H4 (cell line): ENCODE data around the gene HDGF. TPM values are rescaled to one million over a fixed set of nuclear protein-coding genes. Genes with fewer than 3 reads are reported as not detected.
A peak's percentile ranks its signal among the peaks of the same experiment; 100 is the strongest.

Experiments
- DNase-seq: peaks from one replicate; pipeline ENCODE4 v3.0.0-alpha.2; 2015; ENCODE audit warnings: low spot score
- total RNA-seq: library from RNA; depleted of rRNA; stranded (reverse); fragments of >200 nt; shearing (Covaris generic); gene quantifications from 2 replicates; pipeline ENCODE4 v1.2.3, GENCODE V29; 2014

HDGF gene
- total RNA-seq, 1 experiment from 2014 or later = 168 TPM

DNA sequence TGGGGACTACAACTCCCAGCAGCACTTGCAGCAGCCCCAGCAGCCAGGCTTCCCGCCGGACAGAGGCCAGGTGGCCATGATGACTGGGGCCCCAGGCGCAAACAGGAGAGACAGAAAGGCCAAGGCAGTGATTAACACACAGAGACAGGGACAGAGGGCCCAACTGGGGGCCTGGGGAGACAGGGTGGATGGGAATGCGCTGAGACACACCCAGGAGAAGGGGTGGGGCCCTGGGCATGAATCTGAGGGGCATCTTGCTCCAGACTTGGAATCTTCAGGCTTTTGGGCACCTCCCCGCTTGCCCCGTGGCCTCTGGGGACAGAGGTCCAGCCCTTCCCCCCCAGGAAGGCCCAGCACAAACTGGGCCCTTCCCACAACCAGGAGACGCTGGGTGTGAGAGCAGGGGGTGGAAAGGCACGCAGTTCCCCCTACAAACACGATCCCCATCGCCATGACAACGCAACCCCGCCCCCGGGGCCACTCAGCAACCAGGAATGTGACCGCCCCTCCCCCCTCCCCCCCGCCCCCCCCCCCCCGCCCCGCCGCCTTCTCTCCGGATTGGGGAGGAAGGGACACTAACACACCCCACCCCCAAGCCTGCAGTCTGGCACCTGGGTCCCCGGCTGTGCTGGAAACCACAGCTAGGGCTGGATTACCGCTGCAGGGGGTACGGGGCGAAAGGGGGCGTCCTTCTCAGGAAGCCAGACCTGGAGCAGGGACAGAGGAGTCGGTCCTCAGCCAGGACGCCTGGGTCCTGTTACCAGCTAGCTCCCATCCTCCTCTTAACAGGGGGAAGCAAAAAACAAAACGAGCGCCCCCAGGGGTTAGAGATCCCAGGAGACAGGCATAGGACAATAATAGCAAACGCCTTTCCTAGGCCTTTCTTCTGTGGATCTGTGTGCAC, 4.5 kb downstream of the HDGF start:
- peak; percentile 88 for DNase-seq

DNA sequence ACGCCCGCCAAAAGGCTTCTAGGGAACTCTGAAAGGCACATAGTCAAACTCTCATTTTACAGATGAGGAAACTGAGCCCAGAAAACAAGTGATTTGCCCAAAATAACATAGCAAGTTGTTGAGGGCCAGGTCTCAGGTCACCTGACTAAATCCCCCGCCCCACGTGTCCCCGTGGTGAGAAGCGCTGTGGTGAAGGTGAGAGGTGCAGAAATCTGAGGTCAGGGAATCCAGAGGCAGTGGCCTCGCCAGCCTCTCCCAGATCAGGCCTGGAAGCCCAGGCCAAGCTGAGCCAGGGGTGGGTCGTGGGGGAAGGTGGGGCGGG, 5.1 kb downstream of the HDGF start:
- DNase-seq = no peak

DNA sequence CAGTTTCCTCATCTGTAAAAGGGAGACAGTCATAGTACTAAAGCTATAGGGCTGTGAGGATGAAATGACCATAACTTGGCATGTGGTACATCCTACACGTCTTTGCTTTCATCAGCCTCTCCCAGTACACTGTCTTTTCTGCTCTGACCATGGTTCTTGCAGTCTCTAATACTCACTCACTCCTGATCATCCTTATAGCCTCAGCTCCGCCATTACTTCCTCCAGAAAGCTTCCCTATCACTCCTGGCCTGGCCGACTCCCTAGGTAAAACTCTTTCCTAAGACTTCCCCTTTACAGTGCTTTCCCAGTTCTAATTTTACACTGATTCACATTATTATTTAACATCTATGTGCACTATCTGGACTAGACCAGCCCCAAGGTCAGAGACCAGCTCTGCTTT, 5.6 kb downstream of the HDGF start:
- no peak for DNase-seq

DNA sequence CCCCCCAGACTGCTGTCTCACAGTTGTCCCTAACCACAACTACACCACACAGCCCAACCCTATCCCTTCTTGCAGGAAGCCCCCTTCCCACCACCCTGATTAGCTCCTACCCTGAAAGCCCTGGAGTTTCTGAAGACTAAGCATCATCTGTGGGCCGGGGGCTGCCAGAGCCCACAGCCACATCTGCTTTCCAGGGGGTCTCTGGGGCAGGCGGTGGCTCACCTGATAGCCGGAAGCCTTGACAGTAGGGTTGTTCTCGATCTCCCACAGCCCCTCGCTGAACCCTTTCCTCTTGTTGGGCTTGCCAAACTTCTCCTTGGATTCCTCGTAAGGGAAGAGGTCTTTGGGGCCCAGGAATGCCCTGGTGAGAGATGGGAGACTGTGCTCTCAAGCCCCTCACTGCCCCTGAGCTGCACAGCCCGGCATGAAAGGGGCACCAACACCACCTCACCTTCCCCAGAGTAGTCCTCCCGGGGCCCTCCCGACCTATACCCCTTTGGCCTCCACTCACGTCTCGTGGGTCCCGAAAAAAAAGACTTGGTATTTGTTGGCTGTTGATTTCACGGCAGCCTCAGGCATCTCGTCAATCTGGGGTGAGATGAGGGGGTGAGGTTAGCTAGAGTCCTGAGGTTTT, 6.6 kb downstream of the HDGF start:
- DNase-seq = peak; percentile 3

DNA sequence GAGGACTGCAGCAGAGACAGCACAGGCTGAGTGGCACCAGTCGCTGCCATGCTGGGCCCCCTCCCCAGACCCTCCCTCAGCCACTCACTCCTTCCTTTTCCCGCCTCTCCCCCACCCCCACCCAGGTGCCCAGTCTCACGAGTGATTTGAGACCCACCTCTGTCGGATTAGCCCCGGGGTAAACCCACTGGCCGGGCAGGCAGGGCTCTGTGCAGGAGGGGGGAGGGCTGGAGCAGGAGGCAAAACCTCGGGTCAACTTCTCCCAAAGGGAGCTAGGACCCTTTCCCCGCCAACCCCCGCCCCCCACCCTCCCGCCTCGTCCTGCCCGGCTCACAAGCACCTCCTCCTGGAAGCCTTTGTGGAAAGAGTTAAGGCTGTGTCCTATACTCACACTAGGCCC, 7.1 kb downstream of the HDGF start:
- DNase-seq = no peak

DNA sequence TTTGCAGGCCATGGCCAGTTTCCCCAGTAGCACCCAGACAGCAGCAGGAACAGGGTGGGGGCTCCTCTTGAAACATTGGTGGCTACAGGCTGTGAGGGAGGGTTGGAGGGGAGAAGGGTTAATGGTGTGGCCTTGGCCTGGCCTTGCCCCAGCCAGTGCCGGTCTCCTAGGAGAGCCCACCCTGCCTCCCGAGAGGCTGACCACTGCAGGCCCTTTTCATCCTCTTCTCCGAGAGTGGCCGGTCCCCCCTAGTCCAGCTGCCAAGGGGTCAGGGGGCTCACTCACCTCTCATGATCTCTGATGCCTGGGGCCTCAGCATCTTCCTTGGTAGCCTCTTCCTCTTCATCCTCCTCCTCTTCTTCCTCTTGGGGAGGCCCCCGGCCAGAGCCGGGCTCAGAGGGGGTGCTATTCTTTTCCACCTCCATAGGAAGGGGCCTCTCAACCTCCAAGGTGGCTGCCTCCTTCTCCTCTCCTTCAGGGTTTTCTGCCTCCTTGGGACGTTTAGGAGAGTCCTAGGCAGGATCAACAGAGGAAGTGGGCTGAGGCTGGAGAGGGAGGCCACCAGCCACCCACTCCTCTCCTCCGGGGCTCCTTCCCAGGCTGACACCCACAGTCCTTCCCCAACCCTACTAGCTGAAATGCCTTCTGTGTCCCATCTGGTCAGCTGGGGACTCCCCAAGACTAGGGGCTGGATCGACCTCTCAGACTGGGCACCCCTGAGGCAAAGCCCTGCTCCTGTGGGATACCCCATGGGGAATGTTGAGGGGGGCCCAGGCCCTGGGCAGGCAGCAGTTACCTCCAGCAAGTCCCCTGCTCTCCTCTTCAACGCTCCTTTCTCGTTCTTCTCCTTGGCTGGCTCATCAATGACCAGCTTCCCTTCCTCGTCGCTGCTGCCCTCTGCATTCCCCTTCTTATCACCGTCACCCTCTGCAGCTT, 7.8 kb downstream of the HDGF start:
- peak; percentile 2 for DNase-seq

DNA sequence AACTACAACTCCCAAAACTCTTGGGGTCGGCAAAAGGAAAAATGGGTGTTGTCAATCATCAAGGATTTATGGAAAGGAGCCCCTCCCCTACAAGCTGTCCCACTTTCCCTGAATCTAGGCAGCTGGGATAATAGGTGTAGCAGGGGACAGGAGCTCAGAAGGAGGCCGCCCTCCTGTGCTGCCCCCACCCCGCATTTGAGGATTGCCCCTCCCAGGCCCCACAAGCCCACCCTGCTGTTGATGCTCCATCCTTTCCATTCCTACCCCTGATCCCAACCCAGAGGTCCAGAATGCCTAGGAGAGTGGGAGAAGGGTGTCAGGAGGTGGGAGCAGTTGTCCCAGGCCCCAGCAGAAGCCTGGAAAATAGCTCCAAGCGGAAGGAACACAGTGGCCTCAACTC, 8.7 kb downstream of the HDGF start:
- no peak for DNase-seq

DNA sequence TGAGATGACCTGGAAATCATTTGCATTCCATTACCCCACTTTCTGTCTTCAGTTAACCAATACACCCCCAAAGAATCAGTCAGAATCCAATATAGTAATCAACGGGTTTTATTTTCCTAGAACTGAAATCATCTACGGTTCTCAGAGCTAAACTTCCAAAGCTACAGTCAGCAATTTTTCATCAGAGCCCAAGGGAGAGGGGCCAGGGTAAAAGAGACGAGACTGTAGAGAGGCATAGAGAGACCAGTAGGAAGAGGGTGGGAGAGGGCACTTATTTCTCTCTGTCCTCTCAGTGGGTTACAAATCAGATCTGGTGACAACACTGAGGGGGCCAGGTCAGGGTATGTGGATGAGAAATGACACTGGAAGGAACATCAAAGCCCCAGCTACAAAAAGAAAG, 9.5 kb downstream of the HDGF start:
- DNase-seq = peak; percentile 2

DNA sequence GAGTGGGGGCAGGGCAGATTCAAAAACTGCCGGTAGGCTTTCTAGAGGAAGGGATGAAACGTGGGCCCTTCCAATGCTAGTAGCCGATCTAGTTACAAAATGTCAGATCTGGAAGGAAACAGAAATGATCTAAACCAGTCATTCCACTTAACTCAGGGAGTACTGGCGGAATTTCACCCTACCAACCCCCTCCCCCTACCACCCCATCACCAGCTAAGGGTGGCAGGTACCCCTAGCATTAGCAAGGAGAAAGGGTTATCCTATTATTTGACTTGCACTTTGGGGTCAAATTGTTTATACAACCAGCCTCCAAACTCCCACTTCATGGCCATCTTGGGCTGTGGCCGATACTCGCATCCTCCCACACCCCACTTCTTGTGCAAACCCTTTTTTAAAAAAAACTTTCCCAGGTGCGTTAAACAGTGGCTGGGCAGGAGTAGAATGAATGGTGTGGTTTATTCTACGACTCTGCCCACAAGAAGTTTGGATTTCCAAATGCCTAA, 9.9 kb downstream of the HDGF start:
- DNase-seq = no peak

DNA sequence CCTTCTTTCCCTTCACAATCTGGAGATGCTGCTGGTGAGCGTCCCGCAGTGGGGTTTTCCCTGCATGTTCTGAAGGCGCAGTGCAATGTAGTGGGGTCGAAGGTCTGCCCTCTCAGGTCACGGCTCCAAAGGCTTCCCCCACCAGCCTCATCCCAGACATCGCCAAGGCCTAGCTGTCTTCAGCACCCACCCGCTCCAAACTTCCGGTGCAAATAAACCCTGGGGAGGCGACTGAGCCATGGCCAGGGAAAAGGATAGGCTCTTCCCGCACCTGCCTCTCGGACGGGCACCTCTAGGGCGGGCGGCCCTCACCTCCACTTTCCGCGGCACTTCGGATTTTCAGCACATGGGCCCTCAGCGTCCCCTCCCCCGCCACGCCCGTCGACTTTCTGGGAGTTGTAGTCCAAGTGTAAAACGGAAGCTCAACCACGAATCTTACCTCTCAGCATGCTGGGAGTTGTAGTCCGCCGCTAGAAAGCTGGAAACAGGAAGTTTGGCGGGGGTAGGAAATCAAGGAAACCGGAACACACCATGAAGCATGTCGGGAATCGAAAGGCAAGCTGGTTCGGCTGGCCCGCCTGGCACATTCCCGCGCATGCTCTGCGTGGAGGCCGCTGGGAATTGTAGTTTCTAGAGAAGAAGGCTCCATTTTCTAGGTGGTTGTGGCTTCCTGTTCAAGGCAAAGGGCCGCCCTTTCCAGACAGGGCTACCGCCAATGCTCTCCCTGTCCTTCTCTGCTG, 10.6 kb downstream of the HDGF start, which contains the start of gene MRPL24:
Gene MRPL24, minus strand, starts transcription at position 348 of the 740 bp plus-strand sequence. CDS start 2,384 bp downstream, outside the sequence.
- DNase-seq = peak; percentile 99

DNA sequence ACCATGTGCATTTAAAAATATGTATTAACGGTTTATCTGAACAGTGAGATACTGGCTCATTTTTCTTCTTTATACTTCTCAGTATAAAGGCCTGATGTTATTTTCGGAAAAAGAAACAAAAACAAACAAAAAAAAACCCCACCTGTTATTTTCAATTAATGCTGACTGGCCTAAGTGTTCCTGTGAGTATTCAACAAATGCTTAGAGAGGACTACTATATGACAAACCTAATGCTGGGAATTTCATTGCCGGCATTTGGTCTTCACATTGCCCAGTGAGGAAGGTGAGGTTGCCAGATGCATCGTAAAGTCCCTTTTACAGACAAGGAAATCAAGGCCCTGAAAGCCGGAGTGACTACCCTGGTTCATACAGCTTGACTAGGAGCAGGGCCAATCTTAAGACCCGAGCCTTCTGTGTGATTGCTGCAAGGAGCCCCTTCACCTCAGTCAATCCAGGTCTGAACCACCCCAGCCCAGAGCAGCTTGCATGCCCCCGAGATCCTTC, 11.2 kb downstream of the HDGF start:
- peak; percentile 6 for DNase-seq

DNA sequence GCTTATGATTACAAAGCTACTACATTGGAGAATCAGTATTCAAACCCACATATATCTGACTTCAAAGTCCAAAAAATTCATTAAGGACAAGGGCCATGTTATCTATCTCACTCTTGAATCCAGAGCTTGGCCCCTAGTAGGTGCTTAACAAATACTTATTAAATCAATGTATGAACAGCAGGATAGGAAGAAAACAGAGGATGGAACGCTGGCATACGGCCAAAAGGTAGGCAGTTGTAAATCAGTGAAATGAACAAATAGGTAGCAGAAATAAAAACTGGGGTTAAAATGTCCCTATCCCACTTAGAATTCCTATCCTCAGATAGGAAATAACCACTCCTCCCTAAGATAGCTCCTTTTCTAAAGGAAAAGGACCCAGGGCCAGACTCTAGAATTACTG, 12.6 kb downstream of the HDGF start:
- DNase-seq = no peak

DNA sequence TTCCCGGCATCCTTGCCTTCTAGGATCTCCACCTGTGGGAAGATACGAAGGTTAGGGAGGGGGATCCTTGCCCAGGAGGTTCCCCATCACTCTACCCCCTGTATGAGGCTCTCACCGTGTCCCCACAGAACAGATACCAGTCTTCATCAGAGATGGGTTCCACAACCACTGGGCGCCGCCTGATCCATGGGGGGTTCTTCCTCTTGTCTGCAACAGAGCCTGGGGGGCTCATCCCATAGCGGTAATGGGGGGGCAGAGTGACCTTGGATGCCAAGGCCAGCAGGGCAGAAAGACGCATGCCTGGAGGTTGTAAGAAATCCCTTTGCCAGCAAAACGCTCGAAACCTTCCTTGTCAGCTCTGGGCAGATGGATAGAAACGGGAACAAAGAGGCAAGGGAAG, 13.1 kb downstream of the HDGF start:
- peak; percentile 1 for DNase-seq

DNA sequence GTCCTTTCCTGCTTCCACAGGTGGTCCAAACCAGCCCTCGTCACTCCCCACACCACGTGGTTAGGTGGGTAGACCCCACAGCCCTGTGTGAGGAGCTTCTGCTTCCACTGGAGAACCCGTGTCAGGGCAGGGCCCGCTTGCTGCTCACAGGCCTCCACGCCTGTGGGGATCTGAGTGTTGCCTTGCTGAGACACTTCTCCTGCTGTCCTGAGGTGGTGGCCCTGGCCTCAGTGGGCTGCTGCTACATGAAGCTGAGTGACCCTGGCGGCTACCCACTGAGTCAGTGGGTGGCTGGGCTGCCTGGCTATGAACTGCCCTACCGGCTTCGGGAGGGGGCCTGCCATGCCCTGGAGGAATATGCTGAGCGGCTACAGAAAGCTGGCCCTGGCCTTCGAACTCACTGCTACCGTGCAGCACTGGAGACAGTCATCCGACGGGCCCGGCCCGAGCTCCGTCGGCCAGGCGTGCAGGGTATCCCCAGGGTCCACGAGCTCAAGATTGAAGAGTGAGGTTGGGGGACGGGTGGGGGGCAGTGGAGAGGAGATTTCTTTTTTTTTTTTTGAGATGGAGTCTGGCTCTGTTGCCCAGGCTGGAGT, 17.4 kb downstream of the HDGF start:
- no peak for DNase-seq

DNA sequence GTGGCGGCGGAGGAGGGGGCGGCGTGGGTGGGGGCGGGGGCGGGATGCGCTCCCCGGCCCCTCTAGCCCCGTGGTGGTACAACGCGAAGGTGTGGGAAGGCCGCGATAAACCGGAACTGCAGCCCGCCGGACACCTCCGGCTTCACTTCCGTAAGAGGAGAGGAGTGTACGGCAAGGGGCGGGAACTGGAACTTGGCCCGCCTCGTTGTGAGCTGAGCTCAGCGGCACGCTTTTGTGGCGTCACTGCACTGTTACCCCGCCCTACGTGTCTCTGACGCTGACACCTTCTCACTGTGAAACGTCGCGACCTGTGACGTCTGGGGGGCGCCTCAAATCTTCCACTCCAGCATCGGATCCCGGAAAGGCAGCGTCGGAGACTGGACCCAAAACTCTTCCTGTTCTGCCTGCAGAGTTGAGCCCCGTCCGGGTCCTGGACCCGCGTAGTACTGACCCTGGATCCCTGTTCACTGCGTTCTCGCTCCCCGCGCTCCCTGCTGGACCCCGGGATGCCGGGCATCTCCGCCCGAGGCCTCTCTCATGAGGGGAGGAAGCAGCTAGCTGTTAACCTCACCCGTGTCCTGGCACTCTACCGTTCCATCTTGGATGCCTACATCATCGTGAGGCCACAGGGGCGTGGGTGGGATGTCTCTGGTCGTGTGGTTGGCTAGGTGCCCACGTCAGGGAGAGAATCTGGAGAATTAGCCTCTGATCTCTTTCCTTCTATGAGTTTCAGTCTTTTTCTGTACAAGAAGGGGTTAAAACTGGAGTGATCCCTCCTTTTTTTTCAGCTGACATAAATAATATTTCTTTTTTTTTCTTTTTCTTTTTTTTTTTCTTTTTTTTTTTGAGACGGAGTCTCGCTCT, 22.6 kb downstream of the HDGF start, which contains the start of gene ISG20L2:
Gene ISG20L2, minus strand, starts transcription at position 168 of the 864 bp plus-strand sequence. CDS start 1,114 bp downstream, outside the sequence.
- peak; percentile 98 for DNase-seq

DNA sequence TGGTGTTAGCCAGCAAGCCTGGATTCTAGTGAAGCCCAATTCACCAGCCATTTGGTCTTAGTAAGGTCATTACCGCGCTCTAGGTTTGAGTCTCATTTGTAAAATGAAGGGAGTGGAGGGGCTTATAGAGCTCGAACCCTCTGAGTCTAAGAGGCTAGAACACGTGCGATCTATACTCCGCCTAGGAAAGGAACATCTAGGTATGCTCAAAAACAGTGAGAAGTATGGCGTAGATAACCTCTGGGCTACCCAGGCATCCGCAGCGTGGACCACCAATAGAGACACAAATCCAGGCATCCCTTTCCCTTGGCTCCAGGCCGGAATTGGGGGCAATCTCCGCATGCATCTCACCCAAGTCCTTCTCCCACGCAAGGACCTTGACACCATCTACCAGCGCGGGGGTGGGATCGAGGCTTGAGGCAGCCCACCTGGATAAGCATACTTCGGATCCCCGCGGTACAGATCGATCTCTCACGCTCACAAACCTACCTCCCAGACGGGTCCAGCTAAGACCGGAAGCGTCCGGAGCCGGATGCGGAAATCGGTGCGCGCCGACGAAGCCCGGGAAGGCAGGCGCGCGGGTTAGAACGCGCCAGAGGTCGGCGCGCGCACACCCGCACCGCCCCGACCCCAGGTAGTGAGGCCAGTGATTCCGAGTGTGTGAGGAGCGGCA, 23.4 kb downstream of the HDGF start, which contains the start of gene METTL25B:
Gene METTL25B, plus strand, starts transcription at position 544 of the 673 bp plus-strand sequence. CDS start 636 bp downstream, outside the sequence.
- DNase-seq = peak; percentile 73

DNA sequence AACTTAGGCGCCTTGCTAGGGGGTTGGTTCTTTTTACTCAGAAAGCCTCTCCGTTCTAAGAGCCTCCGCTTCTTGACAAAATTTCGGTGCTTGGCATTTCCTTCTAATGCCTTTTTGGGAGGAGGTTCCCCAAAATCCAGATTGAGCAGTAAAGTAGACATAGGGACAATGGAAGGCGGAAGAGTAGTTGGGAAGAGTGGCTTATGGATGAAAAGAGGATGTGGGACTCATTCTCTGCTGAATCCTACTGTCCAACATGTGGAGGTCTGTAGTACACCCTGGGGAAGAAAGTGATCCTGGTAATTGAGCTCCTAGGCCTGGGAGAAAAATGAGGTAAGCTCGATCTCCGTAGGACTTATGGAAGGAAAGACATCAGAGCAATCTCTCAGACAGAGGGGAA, 24.0 kb downstream of the HDGF start:
- DNase-seq = no peak

DNA sequence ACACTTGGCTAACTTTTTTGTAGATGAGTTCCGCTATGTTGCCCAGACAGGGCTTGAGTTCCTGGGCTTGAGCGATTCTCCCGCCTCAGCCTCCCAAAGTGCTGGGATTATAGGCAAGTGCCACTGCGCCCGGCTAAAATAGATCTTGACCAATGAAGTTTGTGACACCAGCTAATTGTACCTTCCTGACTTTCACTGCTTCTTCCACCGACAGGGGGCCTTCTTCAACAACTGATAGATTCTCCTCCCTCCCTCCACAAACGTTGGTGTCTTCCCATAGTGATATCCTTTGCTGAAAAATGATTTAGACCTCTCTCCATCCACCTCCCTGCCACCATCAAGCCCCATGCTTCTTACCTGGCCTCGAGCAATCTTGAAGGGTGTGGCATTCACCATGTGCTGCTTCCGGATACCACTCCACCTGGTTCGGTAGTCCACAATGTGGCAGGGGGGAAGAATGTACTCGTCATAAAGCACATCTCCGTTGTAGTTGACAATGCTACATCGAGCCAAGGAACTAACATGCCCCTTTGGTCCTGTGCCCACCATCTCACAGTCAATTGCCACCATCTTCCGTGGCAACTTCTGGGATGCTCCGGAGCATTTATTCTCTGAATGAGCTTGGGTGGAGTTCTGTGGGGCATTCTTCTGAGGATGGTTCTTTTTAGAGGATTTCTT, 24.8 kb downstream of the HDGF start:
- peak; percentile 63 for DNase-seq
